ENCODE data around the gene DHRS13. TPM values are rescaled to one million over a fixed set of nuclear protein-coding genes. Genes with fewer than 3 reads are reported as not detected.
A peak's percentile ranks its signal among the peaks of the same experiment; 100 is the strongest.
"Not testable (repeated sequence)": the region's sequence is repeated elsewhere in the genome, so short reads cannot be mapped to it uniquely, and the experiment has no call there.

DHRS13 gene
- polyA plus RNA-seq, 1 donor (not counting 4 experiments of a cell fraction or from before 2014, with no cell fraction given): 3.4 TPM

GRCh38 chr17:28906276-28906675 lies 3.4 kb upstream of the DHRS13 start:
- Histone ChIP-seq H3K9me3 (ENCODE audit: control insufficient read depth, low read depth, low read length) (no peaks in the 10 kb centered on the region), H3K4me1 (ENCODE audit: control insufficient read depth, extremely low read depth, insufficient read depth, low read length) (peaks cover 36% of the 10 kb centered on the region), H3K79me2 (ENCODE audit: control insufficient read depth, insufficient read depth, low read length) (no peaks in the 10 kb centered on the region), H3K36me3 (ENCODE audit: control insufficient read depth in 2 of 2, extremely low read depth in 1 of 2, insufficient read depth in 2 of 2, low read length in 2 of 2) (peaks cover 29 to 39% of the 10 kb centered on the region in 2 experiments), H3K9me1 (ENCODE audit: control insufficient read depth, extremely low read depth, insufficient read depth, low read length) (no peaks in the 10 kb centered on the region), H3K9ac (ENCODE audit: control insufficient read depth, extremely low read depth, insufficient read depth, low read length) (no peak overlapping the region), H3K27me3 (ENCODE audit: control insufficient read depth, extremely low read depth, insufficient read depth, low read length) (no peaks in the 10 kb centered on the region), H2AFZ (ENCODE audit: control insufficient read depth, low read length) (no peak overlapping the region), H3K4me3 (ENCODE audit: control insufficient read depth in 2 of 3, extremely low read depth in 1 of 3, insufficient read depth in 2 of 3, low read depth in 1 of 3, low read length in 3 of 3) (no peak overlapping the region), H3K27ac (ENCODE audit: control insufficient read depth, insufficient read depth, low read length) (no peak overlapping the region), H4K20me1 (ENCODE audit: control insufficient read depth, extremely low read depth, insufficient read depth, low read length) (no peaks in the 10 kb centered on the region), H3K4me2 (ENCODE audit: control insufficient read depth, extremely low read depth, insufficient read depth, low read depth, low read length) (no peak overlapping the region)
- DNase-seq (ENCODE audit: low read depth, low spot score) (no peak), FAIRE-seq (no peak)
- dilution Hi-C loops (cut with MboI; ENCODE audit: extremely low pct_ligation_motif_present, low sequenced_read_pairs): no loop called here
- TF ChIP-seq CTCF (optimal IDR thresholded peaks at IDR 0.05 in 1 of 3, IDR thresholded peaks at IDR 0.05 in 1 of 3, conservative IDR thresholded peaks at IDR 0.05 in 1 of 3; ENCODE audit: extremely low read depth in 1 of 3, insufficient read depth in 2 of 3, low read length in 3 of 3) (no peak), EZH2 (IDR thresholded peaks at IDR 0.05; ENCODE audit: low read length) (no peak)

DNA sequence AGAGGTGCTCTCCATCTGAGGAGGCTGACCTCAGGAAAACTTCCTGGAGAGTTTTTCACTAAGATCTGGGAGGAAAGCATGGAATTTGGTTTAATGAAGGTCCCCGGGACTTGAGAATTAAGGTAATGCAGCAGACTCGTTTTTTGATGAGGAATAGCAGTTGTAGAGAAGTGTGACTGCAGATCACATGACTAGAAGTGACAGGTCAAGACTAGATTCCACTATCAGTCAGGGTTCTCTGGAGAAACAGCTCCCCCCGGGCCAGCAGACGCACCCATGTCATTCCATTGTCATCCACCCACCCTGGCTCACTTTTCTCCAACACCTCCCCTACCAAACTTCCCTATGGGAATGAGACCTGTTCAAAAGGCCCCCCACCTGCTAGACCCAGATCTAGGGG lies 1.9 kb upstream of the DHRS13 start:
- H4K20me1 ChIP-seq (ENCODE audit: control insufficient read depth, extremely low read depth, insufficient read depth, low read length): no peaks in the 10 kb centered on the region
- no peaks in the 10 kb centered on the region for H3K9me1 ChIP-seq (ENCODE audit: control insufficient read depth, extremely low read depth, insufficient read depth, low read length)
- no peaks in the 10 kb centered on the region for H3K27me3 ChIP-seq (ENCODE audit: control insufficient read depth, extremely low read depth, insufficient read depth, low read length)
- H3K4me2 ChIP-seq (ENCODE audit: control insufficient read depth, extremely low read depth, insufficient read depth, low read depth, low read length): peak overlapping the region; percentile 23
- TF ChIP-seq EZH2 (IDR thresholded peaks at IDR 0.05; ENCODE audit: low read length) (no peak), CTCF (optimal IDR thresholded peaks at IDR 0.05 in 1 of 3, IDR thresholded peaks at IDR 0.05 in 1 of 3, conservative IDR thresholded peaks at IDR 0.05 in 1 of 3; ENCODE audit: extremely low read depth in 1 of 3, insufficient read depth in 2 of 3, low read length in 3 of 3) (no peak)
- peaks cover 18 to 26% of the 10 kb centered on the region in 2 experiments for H3K36me3 ChIP-seq (ENCODE audit: control insufficient read depth in 2 of 2, extremely low read depth in 1 of 2, insufficient read depth in 2 of 2, low read length in 2 of 2)
- no peak for FAIRE-seq
- H2AFZ ChIP-seq (ENCODE audit: control insufficient read depth, low read length): no peak overlapping the region
- peaks cover 36% of the 10 kb centered on the region for H3K4me1 ChIP-seq (ENCODE audit: control insufficient read depth, extremely low read depth, insufficient read depth, low read length)
- dilution Hi-C loops (cut with MboI; ENCODE audit: extremely low pct_ligation_motif_present, low sequenced_read_pairs): no loop called here
- no peaks in the 10 kb centered on the region for H3K79me2 ChIP-seq (ENCODE audit: control insufficient read depth, insufficient read depth, low read length)
- DNase-seq (ENCODE audit: low read depth, low spot score): no peak
- H3K9me3 ChIP-seq (ENCODE audit: control insufficient read depth, low read depth, low read length): no peaks in the 10 kb centered on the region
- H3K9ac ChIP-seq (ENCODE audit: control insufficient read depth, extremely low read depth, insufficient read depth, low read length): no peak overlapping the region
- peak overlapping the region; percentile 7 for H3K27ac ChIP-seq (ENCODE audit: control insufficient read depth, insufficient read depth, low read length)
- H3K4me3 ChIP-seq (ENCODE audit: control insufficient read depth in 2 of 3, extremely low read depth in 1 of 3, insufficient read depth in 2 of 3, low read depth in 1 of 3, low read length in 3 of 3): no peak overlapping the region

DNA sequence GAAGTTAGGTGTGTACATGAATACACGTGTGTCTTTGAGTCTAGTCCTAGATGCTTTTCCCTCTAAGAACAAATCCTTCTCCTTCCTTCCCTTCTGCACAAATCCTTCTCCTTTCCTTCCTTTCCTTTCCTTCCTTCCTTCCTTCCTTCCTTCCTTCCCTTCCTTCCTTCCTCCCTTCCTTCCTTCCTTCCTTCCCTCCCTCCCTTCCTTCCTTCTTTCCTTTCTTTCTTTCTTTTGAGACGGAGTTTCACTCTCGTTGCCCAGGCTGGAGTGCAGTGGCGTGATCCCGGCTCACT lies 615 bp upstream of the DHRS13 start:
- H3K27ac ChIP-seq (ENCODE audit: control insufficient read depth, insufficient read depth, low read length); DNase-seq (ENCODE audit: low read depth, low spot score); H3K27me3 ChIP-seq (ENCODE audit: control insufficient read depth, extremely low read depth, insufficient read depth, low read length); FAIRE-seq; H3K9me3 ChIP-seq (ENCODE audit: control insufficient read depth, low read depth, low read length); H3K4me3 ChIP-seq (ENCODE audit: control insufficient read depth in 2 of 3, extremely low read depth in 1 of 3, insufficient read depth in 2 of 3, low read depth in 1 of 3, low read length in 3 of 3); H4K20me1 ChIP-seq (ENCODE audit: control insufficient read depth, extremely low read depth, insufficient read depth, low read length); H2AFZ ChIP-seq (ENCODE audit: control insufficient read depth, low read length); H3K79me2 ChIP-seq (ENCODE audit: control insufficient read depth, insufficient read depth, low read length); dilution Hi-C loops (cut with MboI; ENCODE audit: extremely low pct_ligation_motif_present, low sequenced_read_pairs); H3K9me1 ChIP-seq (ENCODE audit: control insufficient read depth, extremely low read depth, insufficient read depth, low read length): not testable (repeated sequence)
- H3K9ac ChIP-seq (ENCODE audit: control insufficient read depth, extremely low read depth, insufficient read depth, low read length): peak overlapping the region; percentile 4
- peaks cover 28% of the 10 kb centered on the region for H3K4me1 ChIP-seq (ENCODE audit: control insufficient read depth, extremely low read depth, insufficient read depth, low read length)
- peaks cover 14 to 22% of the 10 kb centered on the region in 2 experiments for H3K36me3 ChIP-seq (ENCODE audit: control insufficient read depth in 2 of 2, extremely low read depth in 1 of 2, insufficient read depth in 2 of 2, low read length in 2 of 2)
- peak overlapping the region; percentile 75 for H3K4me2 ChIP-seq (ENCODE audit: control insufficient read depth, extremely low read depth, insufficient read depth, low read depth, low read length)

Measured in keratinocyte (primary cell).